ENCODE measurements around the gene CCT6B. TPM values are rescaled to one million over a fixed set of nuclear protein-coding genes. Genes with fewer than 3 reads are reported as not detected.

The CCT6B gene
- total RNA-seq, 1 experiment from 2014 or later = 1.7 TPM

DNA sequence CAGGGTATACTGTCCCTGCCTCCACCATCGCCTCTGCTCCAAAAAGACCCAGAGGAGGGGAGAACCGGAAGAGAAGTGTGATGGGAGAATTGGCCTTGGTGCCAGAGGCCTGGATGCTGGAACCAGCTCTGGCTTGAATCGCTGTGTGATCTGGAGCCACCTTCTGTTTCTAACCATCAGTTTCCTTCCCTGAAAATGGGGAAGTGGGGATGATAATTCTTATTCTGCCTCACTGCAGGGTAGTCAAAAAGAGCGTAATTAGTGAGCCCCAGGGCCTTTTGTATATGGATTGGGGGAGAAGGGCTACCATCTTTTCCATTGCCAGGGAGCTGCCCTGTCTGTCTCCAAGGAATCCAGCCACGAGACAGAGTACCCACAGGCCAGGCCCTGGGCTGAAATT, 52.2 kb downstream of the CCT6B start:
- H3K23me2 ChIP-seq (ENCODE audit: insufficient read length, low read depth, low read length, poor library complexity, severe bottlenecking) = no peaks in the 10 kb centered on the region
- no peaks in the 10 kb centered on the region for H3K36me3 Mint-ChIP-seq (ENCODE audit: insufficient read depth in 1 of 3, low read depth in 3 of 3)
- no peak overlapping the region; a peak in 1 of 7 replicates for H3K27ac Mint-ChIP-seq
- H3K4me1 Mint-ChIP-seq = peaks cover 8 to 19% of the 10 kb centered on the region in 2 experiments
- peaks cover 3% of the 10 kb centered on the region; the same call in 1 of the 2 replicates for H3K4me1 ChIP-seq (ENCODE audit: insufficient read depth, low read length)
- H4K5ac ChIP-seq (ENCODE audit: insufficient read length, low read depth, low read length) = no peak overlapping the region
- no peak overlapping the region for H2AFZ ChIP-seq (ENCODE audit: low read length)
- no peaks in the 10 kb centered on the region for H3K27me3 ChIP-seq (ENCODE audit: insufficient read depth, low read length)
- peaks cover 8% of the 10 kb centered on the region for H3K27me3 Mint-ChIP-seq (ENCODE audit: low read depth)
- no peak overlapping the region for H3K4ac ChIP-seq (ENCODE audit: low read depth, low read length)
- H3K9me3 ChIP-seq (ENCODE audit: control insufficient read depth, low read depth, low read length) = no peaks in the 10 kb centered on the region
- DNase-seq = no peak
- WGBS (ENCODE audit: extremely low coverage, insufficient read length, low lambda C conversion rate) = no CpG with 5 or more reads among the region's 5 CpGs
- H3K27ac ChIP-seq (ENCODE audit: insufficient read length, low read depth, low read length) = no peak overlapping the region
- H4K20me1 ChIP-seq (ENCODE audit: control insufficient read depth, insufficient read depth, insufficient read length) = no peaks in the 10 kb centered on the region
- H3T11ph ChIP-seq (ENCODE audit: low read length) = no peak overlapping the region
- H2BK12ac ChIP-seq (ENCODE audit: insufficient read length, low read depth, low read length) = no peak overlapping the region
- H3K9ac ChIP-seq (ENCODE audit: extremely low read depth, insufficient read length, low read length) = no peak overlapping the region
- no peak overlapping the region for H4K91ac ChIP-seq (ENCODE audit: insufficient read length, low read depth, low read length)
- no peak overlapping the region for H2BK5ac ChIP-seq (ENCODE audit: insufficient read length, low read length)
- H3K23ac ChIP-seq (ENCODE audit: insufficient read length, low read depth, low read length) = no peak overlapping the region
- no peak overlapping the region for H3K56ac ChIP-seq (ENCODE audit: insufficient read length, low read depth, low read length)
- no peak overlapping the region for H2BK15ac ChIP-seq (ENCODE audit: low read depth, low read length)
- H2BK20ac ChIP-seq (ENCODE audit: low read depth, low read length, poor library complexity, severe bottlenecking) = no peak overlapping the region
- no peaks in the 10 kb centered on the region for H3K79me1 ChIP-seq (ENCODE audit: insufficient read depth, low read depth, low read length, poor library complexity, severe bottlenecking)
- no peak overlapping the region for H3K14ac ChIP-seq (ENCODE audit: insufficient read depth, low read length)
- no peak overlapping the region for H3K18ac ChIP-seq (ENCODE audit: insufficient read length, low read depth, low read length)
- H2AK5ac ChIP-seq (ENCODE audit: insufficient read length, low read length) = no peak overlapping the region
- TF ChIP-seq, protein P1, sequence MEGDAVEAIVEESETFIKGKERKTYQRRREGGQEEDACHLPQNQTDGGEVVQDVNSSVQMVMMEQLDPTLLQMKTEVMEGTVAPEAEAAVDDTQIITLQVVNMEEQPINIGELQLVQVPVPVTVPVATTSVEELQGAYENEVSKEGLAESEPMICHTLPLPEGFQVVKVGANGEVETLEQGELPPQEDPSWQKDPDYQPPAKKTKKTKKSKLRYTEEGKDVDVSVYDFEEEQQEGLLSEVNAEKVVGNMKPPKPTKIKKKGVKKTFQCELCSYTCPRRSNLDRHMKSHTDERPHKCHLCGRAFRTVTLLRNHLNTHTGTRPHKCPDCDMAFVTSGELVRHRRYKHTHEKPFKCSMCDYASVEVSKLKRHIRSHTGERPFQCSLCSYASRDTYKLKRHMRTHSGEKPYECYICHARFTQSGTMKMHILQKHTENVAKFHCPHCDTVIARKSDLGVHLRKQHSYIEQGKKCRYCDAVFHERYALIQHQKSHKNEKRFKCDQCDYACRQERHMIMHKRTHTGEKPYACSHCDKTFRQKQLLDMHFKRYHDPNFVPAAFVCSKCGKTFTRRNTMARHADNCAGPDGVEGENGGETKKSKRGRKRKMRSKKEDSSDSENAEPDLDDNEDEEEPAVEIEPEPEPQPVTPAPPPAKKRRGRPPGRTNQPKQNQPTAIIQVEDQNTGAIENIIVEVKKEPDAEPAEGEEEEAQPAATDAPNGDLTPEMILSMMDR (conservative IDR thresholded peaks at IDR 0.05) = no peak
- no peak overlapping the region for H4K8ac ChIP-seq (replicated peaks; ENCODE audit: insufficient read length, low read depth, low read length)
- no peaks in the 10 kb centered on the region for H3K79me2 ChIP-seq (ENCODE audit: insufficient read depth, low read length)
- no peak overlapping the region for H3K4me3 Mint-ChIP-seq
- no peak overlapping the region for H3K4me2 ChIP-seq (ENCODE audit: insufficient read depth, insufficient read length, low read length)
- H2BK120ac ChIP-seq (ENCODE audit: low read depth, low read length, poor library complexity, severe bottlenecking) = no peak overlapping the region
- H3K9me3 Mint-ChIP-seq = no peaks in the 10 kb centered on the region

All from H9 (cell line).